Upper lobe of right lung (tissue), 1 donor: ENCODE data around the gene LRRC66. TPM values are rescaled to one million over a fixed set of nuclear protein-coding genes. Genes with fewer than 3 reads are reported as not detected.

ENCODE experiments used
- ATAC-seq: fragments of 200-7000 bp; cut with Tn5 transposase; one replicate; pipeline ENCODE4 v1.9.1; 2020; ENCODE audit warnings: mild to moderate bottlenecking, moderate library complexity
- DNase-seq: peaks from one replicate; pipeline ENCODE4 v3.0.0-alpha.2; 2020
- H3K27ac ChIP-seq: fragments of 200-600 bp; one replicate; pipeline ENCODE4 v1.8.0; 2022
- H3K27me3 ChIP-seq: fragments of 200-600 bp; one replicate; pipeline ENCODE4 v1.8.0; 2022; ENCODE audit warnings: mild to moderate bottlenecking
- H3K36me3 ChIP-seq: fragments of 200-600 bp; one replicate; pipeline ENCODE4 v1.8.0; 2022
- H3K4me1 ChIP-seq: fragments of 200-600 bp; one replicate; pipeline ENCODE4 v1.8.0; 2022
- H3K4me3 ChIP-seq: fragments of 200-600 bp; one replicate; pipeline ENCODE4 v1.8.0; 2022; ENCODE audit warnings: mild to moderate bottlenecking
- H3K9me3 ChIP-seq: fragments of 200-600 bp; one replicate; pipeline ENCODE4 v1.8.0; 2022
- intact Hi-C: fragments of 100-400 bp; cut with DNase I; formaldehyde crosslinking; loops from one replicate; pipeline ENCODE4 v1.11.0; 2022
- total RNA-seq: library from RNA; stranded (reverse); fragmentation: NEBNext Ultra II Directional; extraction: Animal tissue kit (Norgen Biotek cat#: 25700); gene quantifications from one replicate; pipeline ENCODE4 v1.2.1, GENCODE V29; 2021
- TF ChIP-seq, protein P1 (sequence below): fragments of 200-600 bp; IDR thresholded peaks from one replicate; pipeline ENCODE4 v1.8.0; 2022; ENCODE audit warnings: antibody characterized with exemption
- donor health status: DM: no; HTN: yes; CAD: no; lungs with severe emphysema.

Gene LRRC66
- total RNA-seq, 1 donor from 2014 or later: 0.12 TPM

DNA sequence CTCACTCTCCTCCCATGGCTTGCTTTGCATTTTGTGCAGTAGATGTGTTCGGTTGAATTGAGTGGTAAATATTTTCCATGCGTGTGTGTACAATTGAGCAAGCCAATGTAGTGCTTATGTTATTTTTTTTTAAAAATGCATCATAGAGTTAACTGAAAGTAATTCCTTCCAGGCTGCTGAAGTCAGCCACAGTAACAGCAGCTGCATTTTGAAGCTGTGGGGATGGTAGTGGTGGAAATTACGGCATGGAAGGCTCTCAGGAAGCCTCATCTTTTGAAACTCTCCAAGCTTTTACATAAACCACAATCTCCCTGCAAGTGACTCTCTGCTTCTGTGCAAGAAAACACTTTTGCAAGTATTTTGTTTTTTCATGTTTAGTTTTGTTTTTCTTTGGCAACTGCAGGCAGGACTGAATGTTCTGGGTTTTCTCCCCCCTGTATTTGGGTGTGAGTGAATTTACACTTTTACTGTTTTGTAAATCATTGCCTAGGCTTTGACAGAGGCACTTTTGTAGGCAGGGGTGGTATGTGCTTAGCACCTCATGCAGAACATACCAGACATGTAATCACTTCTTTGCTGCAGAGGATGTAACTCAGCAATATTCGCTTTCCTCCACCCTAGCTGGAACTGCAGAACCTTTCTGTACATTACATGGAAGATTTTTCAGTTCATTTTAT, 56.2 kb downstream of the LRRC66 start:
- H3K27me3 ChIP-seq: no peaks in the 10 kb centered on the region
- no peaks in the 10 kb centered on the region for H3K4me1 ChIP-seq
- H3K9me3 ChIP-seq: no peaks in the 10 kb centered on the region
- TF ChIP-seq, protein P1, sequence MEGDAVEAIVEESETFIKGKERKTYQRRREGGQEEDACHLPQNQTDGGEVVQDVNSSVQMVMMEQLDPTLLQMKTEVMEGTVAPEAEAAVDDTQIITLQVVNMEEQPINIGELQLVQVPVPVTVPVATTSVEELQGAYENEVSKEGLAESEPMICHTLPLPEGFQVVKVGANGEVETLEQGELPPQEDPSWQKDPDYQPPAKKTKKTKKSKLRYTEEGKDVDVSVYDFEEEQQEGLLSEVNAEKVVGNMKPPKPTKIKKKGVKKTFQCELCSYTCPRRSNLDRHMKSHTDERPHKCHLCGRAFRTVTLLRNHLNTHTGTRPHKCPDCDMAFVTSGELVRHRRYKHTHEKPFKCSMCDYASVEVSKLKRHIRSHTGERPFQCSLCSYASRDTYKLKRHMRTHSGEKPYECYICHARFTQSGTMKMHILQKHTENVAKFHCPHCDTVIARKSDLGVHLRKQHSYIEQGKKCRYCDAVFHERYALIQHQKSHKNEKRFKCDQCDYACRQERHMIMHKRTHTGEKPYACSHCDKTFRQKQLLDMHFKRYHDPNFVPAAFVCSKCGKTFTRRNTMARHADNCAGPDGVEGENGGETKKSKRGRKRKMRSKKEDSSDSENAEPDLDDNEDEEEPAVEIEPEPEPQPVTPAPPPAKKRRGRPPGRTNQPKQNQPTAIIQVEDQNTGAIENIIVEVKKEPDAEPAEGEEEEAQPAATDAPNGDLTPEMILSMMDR: no peak
- H3K27ac ChIP-seq: no peak overlapping the region
- no peak for ATAC-seq
- H3K4me3 ChIP-seq: no peak overlapping the region
- no peak for DNase-seq
- intact Hi-C loops: no loop called here
- no peaks in the 10 kb centered on the region for H3K36me3 ChIP-seq

DNA sequence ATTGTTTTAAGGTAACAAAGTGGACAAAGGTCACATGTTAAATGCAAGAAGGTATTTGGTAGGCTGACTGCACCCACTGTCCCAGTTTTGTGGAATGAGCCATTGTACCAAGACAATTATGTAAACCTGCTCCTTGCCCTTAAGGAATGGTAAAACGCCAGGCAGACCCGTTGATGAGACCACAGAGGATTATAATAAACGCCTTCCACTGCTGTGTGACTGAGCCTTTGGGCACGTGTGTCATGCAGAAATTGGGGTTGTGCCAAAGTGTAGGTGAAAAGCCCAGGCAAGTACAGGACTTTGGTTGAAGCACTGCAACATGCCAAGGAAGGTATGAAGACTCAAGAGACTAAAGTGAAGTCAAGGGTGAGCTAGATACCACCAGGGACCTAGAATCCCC, 59.7 kb downstream of the LRRC66 start:
- intact Hi-C loops: no loop called here
- H3K27ac ChIP-seq: no peak overlapping the region
- DNase-seq (no peak), ATAC-seq (no peak)
- no peaks in the 10 kb centered on the region for H3K9me3 ChIP-seq
- TF ChIP-seq, protein P1: no peak
- H3K4me3 ChIP-seq: no peak overlapping the region
- H3K27me3 ChIP-seq: no peaks in the 10 kb centered on the region
- no peaks in the 10 kb centered on the region for H3K36me3 ChIP-seq
- H3K4me1 ChIP-seq: no peaks in the 10 kb centered on the region

DNA sequence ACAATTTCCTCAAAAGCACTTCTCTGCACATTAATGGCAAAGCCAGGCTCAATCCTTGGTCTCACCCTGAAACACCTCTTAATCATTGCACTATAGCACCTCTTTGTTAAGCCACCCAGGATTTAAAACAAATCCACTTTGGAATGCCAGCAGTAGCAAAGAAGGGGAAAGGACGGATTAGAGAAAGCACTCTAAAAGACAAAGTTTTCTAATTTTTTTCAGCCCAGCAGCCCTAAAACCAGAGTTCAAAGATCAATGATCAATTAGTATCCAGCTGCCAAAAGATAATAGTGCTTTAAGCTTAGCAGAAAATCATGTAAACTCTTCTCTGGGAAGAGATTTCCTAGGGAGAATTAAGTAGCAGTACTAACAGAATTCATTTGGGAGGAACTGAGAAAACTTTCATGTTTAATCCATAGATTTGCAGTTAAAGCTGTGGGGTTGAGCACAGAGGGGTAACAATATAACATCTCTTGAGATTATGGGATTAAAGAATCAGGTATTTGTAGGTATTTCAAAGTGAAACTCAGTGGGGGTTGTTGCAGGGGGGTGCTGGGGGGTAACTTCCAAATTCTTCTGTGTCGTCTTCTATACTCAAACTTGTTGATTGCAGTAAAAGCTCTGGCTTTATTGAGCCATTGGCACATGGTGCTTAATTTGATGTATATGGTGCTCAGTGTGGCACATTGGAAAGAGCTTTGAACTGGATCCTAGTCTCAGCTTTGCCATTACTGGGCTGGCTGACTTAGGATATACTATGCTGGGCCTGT, 61.8 kb downstream of the LRRC66 start:
- ATAC-seq (no peak), DNase-seq (no peak)
- H3K36me3 ChIP-seq: no peaks in the 10 kb centered on the region
- no peaks in the 10 kb centered on the region for H3K4me1 ChIP-seq
- no peak overlapping the region for H3K4me3 ChIP-seq
- intact Hi-C loops: no loop called here
- H3K9me3 ChIP-seq: no peaks in the 10 kb centered on the region
- no peaks in the 10 kb centered on the region for H3K27me3 ChIP-seq
- TF ChIP-seq, protein P1: no peak
- no peak overlapping the region for H3K27ac ChIP-seq

Other genes starting within 250 kb of the LRRC66 start
- 42.7 TPM for gene DCUN1D4, start 177.2 kb downstream of the LRRC66 start, total RNA-seq
- 37.1 TPM for gene SGCB, start 17.9 kb upstream of the LRRC66 start, total RNA-seq
- 17.3 TPM for gene SPATA18, start 30.9 kb upstream of the LRRC66 start, total RNA-seq